Right cardiac atrium (tissue), 5 donors: ENCODE data around the gene SMARCAD1. TPM values are rescaled to one million over a fixed set of nuclear protein-coding genes. Genes with fewer than 3 reads are reported as not detected.

Experiments used
- ATAC-seq, 2 donors: fragments of 200-7000 bp; cut with Tn5 transposase; one replicate each; pipeline versions ENCODE4 v1.8.0 to v1.9.1; 2020; ENCODE audit warnings: moderate library complexity in 2 of 2, mild to moderate bottlenecking in 1 of 2
- DNase-seq, 3 donors: peaks; one replicate each; pipeline ENCODE4 v3.0.0-alpha.2; 2020
- H3K27ac ChIP-seq: one replicate; pipeline ENCODE4 v1.5.1; 2013; ENCODE audit warnings: mild to moderate bottlenecking, low read length, control low read depth, moderate library complexity
- H3K27me3 ChIP-seq: one replicate; pipeline ENCODE4 v1.6.1; 2013; ENCODE audit not compliant: control insufficient read depth, insufficient read depth
- H3K4me1 ChIP-seq: one replicate; pipeline ENCODE4 v1.6.1; 2013; ENCODE audit warnings: low read length; ENCODE audit not compliant: control insufficient read depth, insufficient read depth
- H3K4me3 ChIP-seq: one replicate; pipeline ENCODE4 v1.5.1; 2013; ENCODE audit warnings: low read length, control low read depth
- H3K9me3 ChIP-seq: one replicate; pipeline ENCODE4 v1.6.1; 2013; ENCODE audit warnings: low read length; ENCODE audit not compliant: control insufficient read depth
- WGBS: extraction: QIAGEN DNeasy Blood & Tissue Kit; methylation state at CpG from one replicate; pipeline ENCODE4 v1.1.7; 2013; 5-methylcytosine and 5-hydroxymethylcytosine counted together
- intact Hi-C, 4 donors: fragments of 100-400 bp; cut with DNase I; formaldehyde crosslinking; loops; one replicate each; pipeline versions ENCODE4 v1.11.0 to v1.14.0; 2022 to 2023
- polyA plus RNA-seq: library from polyadenylated mRNA; stranded (reverse); fragments of 200-250 nt; gene quantifications from one replicate; pipeline ENCODE4 v1.2.3, GENCODE V29; 2013
- total RNA-seq, 4 donors: library from RNA; stranded (reverse); fragmentation: NEBNext Ultra II Directional; extraction: Animal tissue kit (Norgen Biotek cat#: 25700); gene quantifications; one replicate each; pipeline ENCODE4 v1.2.1, GENCODE V29; 2021
- donor health status: healthy with polysubstance abuse.
- donor health status: DM: no; HTN: yes; CAD: no.
- donor health status: DM: no; HTN: no; CAD: no.
- donor health status: DM: no; HTN: yes; CAD: no; lungs with severe emphysema.
- donor health status: DM: yes; HTN: yes; CAD: no.

Gene SMARCAD1
- total and polyA plus RNA-seq, 5 donors: 5.6 to 14.4 (median 13.9) TPM

DNA sequence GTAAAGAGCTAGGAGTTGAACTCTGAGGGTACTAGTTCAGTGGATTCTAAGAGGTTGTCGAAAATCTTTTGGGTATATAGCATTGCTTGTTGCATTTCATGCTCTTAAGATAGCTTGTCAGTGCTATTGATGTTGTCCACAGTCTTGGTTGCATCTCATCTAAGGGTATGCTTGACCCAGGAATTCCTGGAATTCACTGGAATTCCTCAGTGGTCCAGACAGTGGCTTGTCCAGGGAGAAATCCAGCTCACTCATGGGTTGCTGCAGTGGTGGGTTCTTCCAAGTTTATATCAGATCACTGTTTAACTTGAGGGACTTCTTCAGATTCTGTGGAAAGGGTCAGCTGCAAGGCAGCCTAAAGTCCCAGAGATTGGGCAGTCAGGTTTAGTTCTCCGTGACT is 29.8 kb upstream of the SMARCAD1 start:
- Histone ChIP-seq H3K4me1 (no peaks in the 10 kb centered on the region), H3K9me3 (no peaks in the 10 kb centered on the region), H3K4me3 (no peak overlapping the region), H3K27ac (no peak overlapping the region), H3K27me3 (no peaks in the 10 kb centered on the region)
- intact Hi-C loops: no loop called here
- WGBS: 82% methylated on average over 2 of the region's 2 CpGs
- DNase-seq (no peak), ATAC-seq (no peak)

DNA sequence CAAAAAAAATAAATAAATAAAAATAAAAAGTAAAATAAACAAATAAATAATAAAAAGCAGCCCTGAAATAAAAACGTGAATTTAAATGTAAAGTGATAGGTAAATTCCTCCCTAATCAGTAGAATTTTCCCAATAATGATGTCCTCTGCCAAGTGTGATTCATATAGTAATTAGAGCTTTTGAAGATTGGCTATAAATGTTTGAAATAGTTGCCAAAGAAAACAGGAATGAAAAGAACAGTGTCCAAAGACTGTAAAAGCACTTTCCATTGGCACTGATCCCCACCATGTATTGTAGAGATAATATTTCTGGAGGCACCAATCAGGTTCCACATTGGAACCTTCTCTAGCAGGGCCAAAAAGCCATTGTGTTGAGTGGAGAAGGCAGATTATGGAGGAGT is 25.9 kb upstream of the SMARCAD1 start:
- intact Hi-C loops: no loop called here
- Histone ChIP-seq H3K4me1 (no peaks in the 10 kb centered on the region), H3K9me3 (no peaks in the 10 kb centered on the region), H3K27ac (no peak overlapping the region), H3K4me3 (no peak overlapping the region), H3K27me3 (no peaks in the 10 kb centered on the region)
- no peak for DNase-seq
- no peak for ATAC-seq
- WGBS: 0% methylated on average over 1 of the region's 1 CpG

DNA sequence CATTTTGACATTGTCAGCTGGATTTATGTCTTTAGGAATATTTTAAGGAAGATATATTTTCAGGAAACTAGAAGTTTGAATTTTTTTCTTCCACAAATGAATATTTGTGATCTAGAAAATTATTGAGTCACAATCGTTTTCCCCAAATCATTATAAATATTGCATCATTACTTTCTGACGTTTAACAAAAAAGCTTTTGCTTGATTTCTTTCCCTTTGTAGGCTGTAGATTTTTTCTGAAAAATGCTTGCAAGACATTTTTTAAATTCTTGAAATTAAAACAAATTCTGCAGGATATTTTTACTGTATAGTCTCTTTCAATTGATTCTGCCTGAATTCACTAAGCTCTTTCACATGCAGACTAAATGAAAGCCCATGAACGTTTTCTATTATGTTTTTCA is 4.9 kb upstream of the SMARCAD1 start:
- intact Hi-C loops: no loop called here
- no peak overlapping the region for H3K4me3 ChIP-seq

DNA sequence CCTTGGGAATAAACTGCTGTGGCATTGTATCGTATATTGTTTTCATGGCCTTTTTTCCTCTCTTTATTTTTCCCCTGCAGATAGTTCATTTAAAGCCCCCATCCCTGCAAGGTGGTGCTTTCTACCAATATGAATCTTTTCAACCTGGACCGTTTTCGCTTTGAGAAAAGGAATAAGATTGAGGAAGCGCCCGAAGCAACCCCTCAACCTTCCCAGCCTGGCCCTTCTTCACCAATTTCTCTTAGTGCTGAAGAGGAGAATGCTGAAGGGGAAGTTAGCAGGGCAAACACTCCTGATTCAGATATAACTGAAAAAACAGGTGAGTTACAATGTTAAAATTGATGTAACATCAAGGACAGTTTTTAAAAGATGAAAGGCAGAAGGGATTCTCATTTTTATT is 601 bp downstream of the SMARCAD1 start:
- no peak for DNase-seq
- intact Hi-C loops: no loop called here
- Histone ChIP-seq H3K4me3 (peak overlapping the region; percentile 95), H3K9me3 (no peaks in the 10 kb centered on the region), H3K27me3 (no peaks in the 10 kb centered on the region), H3K27ac (peak overlapping the region; percentile 100), H3K4me1 (peaks cover 1% of the 10 kb centered on the region)
- ATAC-seq: no peak
- 12% methylated on average over 5 of the region's 5 CpGs for WGBS

More for the DNA sequence above, 4.9 kb upstream of the SMARCAD1 start:
- 80% methylated on average over 3 of the region's 3 CpGs for WGBS
- H3K9me3 ChIP-seq: no peaks in the 10 kb centered on the region
- H3K27me3 ChIP-seq: no peaks in the 10 kb centered on the region
- ATAC-seq (no peak), DNase-seq (no peak)
- H3K4me1 ChIP-seq: no peaks in the 10 kb centered on the region
- H3K27ac ChIP-seq: no peak overlapping the region

DNA sequence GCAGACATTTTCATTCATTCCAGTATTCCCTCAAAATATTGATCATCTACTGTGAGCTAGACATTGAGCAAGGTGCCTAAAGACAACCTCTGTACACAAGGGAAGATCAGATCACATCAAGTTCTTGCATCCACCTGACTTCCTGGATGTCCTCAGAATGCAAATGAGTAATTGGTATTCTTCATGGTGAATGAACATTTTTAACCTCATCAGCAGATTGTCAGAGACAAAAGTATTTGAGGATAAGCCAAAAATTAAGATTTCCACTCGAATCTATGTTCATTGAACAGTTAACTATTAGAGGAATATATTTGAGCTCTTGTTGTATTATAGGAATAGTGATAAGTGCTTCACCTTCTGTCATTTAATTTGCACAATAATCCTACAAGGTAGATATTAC is 1.3 kb downstream of the SMARCAD1 start:
- Histone ChIP-seq H3K9me3 (no peaks in the 10 kb centered on the region), H3K27ac (no peak overlapping the region), H3K4me1 (peaks cover 1% of the 10 kb centered on the region), H3K4me3 (peak overlapping the region; percentile 95), H3K27me3 (no peaks in the 10 kb centered on the region)
- ATAC-seq (no peak), DNase-seq (no peak)
- 71% methylated on average over 1 of the region's 1 CpG for WGBS
- intact Hi-C loops: no loop called here

DNA sequence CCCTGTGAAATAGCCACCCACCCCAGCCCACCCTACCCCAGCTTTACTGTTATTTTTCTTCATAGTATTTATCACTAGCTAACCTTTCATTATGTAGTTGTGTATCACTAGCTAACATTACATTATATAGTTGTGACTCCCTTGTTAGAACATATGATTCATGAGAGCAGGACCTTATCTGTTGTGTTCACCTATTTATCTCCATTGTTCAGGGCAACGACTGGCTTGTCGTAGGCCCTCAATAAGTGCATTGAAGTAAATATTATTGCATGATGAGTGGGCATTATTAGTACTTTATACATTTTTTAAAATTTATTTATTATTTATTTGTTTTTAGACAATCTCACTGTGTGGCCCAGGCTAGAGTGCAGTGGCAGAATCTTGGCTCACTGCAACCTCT is 4.2 kb downstream of the SMARCAD1 start:
- Histone ChIP-seq H3K4me3 (no peak overlapping the region), H3K27ac (no peak overlapping the region), H3K27me3 (no peaks in the 10 kb centered on the region), H3K9me3 (no peaks in the 10 kb centered on the region), H3K4me1 (peaks cover 1% of the 10 kb centered on the region)
- 42% methylated on average over 2 of the region's 2 CpGs for WGBS
- intact Hi-C loops: no loop called here
- DNase-seq (no peak), ATAC-seq (no peak)

DNA sequence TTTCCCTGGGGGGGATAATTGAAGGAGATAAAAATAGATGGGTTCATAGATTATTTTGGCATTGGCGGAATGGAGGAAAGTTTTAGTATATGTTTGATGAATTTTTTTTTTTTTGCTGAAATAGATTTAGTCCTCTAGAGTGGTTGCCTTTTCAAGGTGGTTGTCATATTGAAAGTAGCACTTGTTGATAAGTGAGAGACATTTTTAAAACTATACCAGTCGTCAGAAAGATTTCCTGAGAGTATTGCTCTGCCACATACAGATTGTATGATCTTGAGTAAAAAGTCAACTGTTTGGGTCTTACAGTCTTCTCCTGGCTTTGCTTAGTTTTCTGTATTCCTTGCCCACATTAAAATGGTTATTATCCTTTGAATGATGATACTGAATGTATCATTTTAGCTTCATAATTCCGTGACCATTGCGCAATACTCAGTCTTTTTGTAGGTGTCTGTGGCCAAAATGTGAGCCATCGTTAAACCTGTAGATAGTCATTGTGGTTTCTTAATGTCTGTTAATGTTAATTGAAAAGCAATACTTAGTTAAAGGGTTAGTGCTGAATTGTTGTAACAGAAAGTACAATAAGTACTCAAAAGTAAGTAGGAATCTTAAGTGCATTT is 7.1 kb downstream of the SMARCAD1 start:
- WGBS: 88% methylated on average over 5 of the region's 5 CpGs
- no peak overlapping the region for H3K4me3 ChIP-seq
- no peak for ATAC-seq

DNA sequence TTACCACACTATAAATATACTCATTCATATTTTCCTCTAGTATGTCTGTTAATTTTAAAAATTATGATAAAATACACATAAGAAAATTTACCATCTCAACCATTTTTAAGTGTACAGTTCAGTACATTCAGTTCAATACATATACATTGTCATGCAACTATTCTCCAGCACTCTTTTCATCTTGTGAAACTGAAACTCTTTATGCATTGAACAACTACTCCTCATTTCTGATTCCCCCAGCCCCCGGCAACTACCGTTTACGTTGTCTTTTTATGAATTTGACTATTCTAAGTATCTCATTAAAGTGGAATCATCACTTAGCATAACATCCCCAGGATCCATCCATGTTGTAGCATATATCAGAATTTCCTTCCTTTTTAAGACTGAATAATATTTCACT is 8.7 kb downstream of the SMARCAD1 start:
- no peak overlapping the region for H3K4me3 ChIP-seq
- no peaks in the 10 kb centered on the region for H3K4me1 ChIP-seq
- intact Hi-C loops: no loop called here
- no peaks in the 10 kb centered on the region for H3K27me3 ChIP-seq
- ATAC-seq (no peak), DNase-seq (no peak)
- no peak overlapping the region for H3K27ac ChIP-seq
- H3K9me3 ChIP-seq: no peaks in the 10 kb centered on the region
- 91% methylated on average over 3 of the region's 3 CpGs for WGBS

More for the DNA sequence above, 7.1 kb downstream of the SMARCAD1 start:
- Histone ChIP-seq H3K27me3 (no peaks in the 10 kb centered on the region), H3K4me1 (no peaks in the 10 kb centered on the region), H3K9me3 (no peaks in the 10 kb centered on the region), H3K27ac (no peak overlapping the region)
- DNase-seq: no peak
- intact Hi-C loops: no loop called here

DNA sequence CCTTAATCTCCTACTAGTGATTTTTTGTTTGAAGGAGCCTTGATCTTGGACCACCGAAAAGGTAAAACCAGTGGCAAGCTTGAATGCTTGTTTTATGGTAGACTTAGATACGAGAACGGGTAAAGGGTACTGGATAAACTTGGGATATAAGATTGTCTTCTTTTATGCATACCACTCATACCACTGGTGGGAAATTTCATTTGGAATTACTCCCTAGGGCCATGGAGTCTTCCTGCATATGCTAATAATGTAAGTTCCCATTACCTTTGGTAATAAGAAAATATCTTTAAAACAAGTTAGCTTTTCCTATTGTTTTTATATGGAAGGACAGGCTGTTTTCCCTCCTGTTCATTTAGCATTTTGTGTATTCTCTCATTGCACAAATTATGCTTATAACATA is 11.7 kb downstream of the SMARCAD1 start:
- Histone ChIP-seq H3K27ac (no peak overlapping the region), H3K27me3 (no peaks in the 10 kb centered on the region), H3K4me1 (no peaks in the 10 kb centered on the region), H3K9me3 (no peaks in the 10 kb centered on the region), H3K4me3 (no peak overlapping the region)
- intact Hi-C loops: no loop called here
- 79% methylated on average over 3 of the region's 3 CpGs for WGBS
- ATAC-seq: no peak
- no peak for DNase-seq

DNA sequence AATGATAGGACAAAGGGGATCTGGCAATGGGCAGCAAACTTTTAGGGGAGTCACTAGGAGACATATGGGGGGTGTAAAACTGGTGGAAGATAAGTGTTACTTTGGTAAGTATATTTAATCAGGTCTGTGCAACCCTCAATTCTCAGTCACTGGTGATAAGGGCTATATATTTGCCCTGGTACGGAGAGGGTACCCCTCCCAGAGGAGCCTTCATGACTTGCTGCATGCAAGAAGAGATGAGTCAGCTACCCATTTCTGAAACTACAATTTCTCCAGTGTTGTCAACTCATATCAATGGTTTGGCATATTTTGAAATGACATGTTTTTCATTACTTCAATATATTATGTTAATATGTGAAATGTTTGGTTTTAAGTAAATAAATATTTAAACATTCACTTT is 14.3 kb downstream of the SMARCAD1 start:
- Histone ChIP-seq H3K4me1 (peaks cover 2% of the 10 kb centered on the region), H3K4me3 (no peak overlapping the region), H3K27me3 (no peaks in the 10 kb centered on the region), H3K9me3 (no peaks in the 10 kb centered on the region), H3K27ac (no peak overlapping the region)
- 89% methylated on average over 1 of the region's 1 CpG for WGBS
- ATAC-seq (no peak), DNase-seq (no peak)
- intact Hi-C loops: no loop called here

DNA sequence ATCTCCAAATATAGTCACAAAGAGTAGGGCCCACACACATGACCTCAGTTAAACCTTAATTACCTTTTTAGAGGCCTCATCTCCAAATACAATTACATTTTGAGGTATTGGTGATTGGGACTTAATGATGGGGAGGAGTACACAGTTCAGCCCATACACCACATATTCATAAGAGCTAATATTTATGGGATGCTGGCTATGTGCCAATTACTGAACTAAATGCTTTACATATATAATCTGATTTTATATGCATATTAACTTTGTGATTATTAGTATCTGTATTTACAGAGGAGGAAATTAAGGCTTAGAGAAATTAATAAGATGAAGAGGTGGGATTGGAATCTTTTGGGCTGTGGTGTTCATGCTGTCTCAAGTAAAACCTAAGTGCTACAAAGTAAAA is 17.8 kb downstream of the SMARCAD1 start:
- H3K27me3 ChIP-seq: no peaks in the 10 kb centered on the region
- no peak overlapping the region for H3K4me3 ChIP-seq
- DNase-seq: no peak
- ATAC-seq: no peak
- peaks cover 3% of the 10 kb centered on the region for H3K4me1 ChIP-seq
- no peak overlapping the region for H3K27ac ChIP-seq
- intact Hi-C loops: no loop called here
- no peaks in the 10 kb centered on the region for H3K9me3 ChIP-seq

DNA sequence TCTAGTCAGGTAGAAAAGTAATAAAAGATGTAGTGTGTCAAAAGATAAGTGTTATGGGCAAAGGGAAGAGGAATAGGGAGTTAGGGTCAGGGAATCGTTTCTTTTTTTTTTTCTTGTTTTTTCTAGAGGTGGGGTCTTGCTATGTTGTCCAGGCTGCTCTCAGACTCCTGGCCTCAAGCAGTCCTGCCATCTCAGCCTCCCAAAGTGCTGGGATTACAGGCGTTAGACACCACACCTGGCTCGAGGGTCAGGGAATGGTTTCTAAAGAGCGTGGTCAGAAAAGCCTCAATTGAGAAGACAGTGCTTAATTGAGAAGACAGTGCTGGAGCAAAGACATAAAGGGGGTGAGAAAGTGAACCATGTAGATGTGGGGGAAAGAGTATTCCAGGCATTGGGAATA is 19.1 kb downstream of the SMARCAD1 start:
- WGBS: 93% methylated on average over 4 of the region's 4 CpGs
- Histone ChIP-seq H3K9me3 (no peaks in the 10 kb centered on the region), H3K4me1 (peaks cover 3% of the 10 kb centered on the region), H3K27me3 (no peaks in the 10 kb centered on the region), H3K27ac (no peak overlapping the region), H3K4me3 (no peak overlapping the region)
- intact Hi-C loops: no loop called here
- DNase-seq: no peak
- ATAC-seq: no peak
